GM18508 (cell line): ENCODE data around the gene DNMT3A.

Experiments
- ATAC-seq: cut with Tn5 transposase; IDR thresholded peaks from one replicate; pipeline ENCODE4 v1.9.1; 2021; ENCODE audit warnings: moderate number of reproducible peaks; ENCODE audit not compliant: insufficient read depth, unreplicated experiment

DNMT3A gene

GRCh38 chr2:25246558-25247290 lies 95.0 kb downstream of the DNMT3A start:
- ATAC-seq, result no peak

GRCh38 chr2:25246001-25246400 lies 95.7 kb downstream of the DNMT3A start:
- ATAC-seq, result no peak

GRCh38 chr2:25245141-25245540 lies 96.6 kb downstream of the DNMT3A start:
- no peak for ATAC-seq

GRCh38 chr2:25243995-25244394 lies 97.7 kb downstream of the DNMT3A start:
- no peak for ATAC-seq

GRCh38 chr2:25241452-25241851 lies 100.3 kb downstream of the DNMT3A start:
- no peak for ATAC-seq

GRCh38 chr2:25240636-25241035 lies 101.1 kb downstream of the DNMT3A start:
- no peak for ATAC-seq

- ATAC-seq, result no peak
Observed at GRCh38 chr2:25238920-25239319, 102.8 kb downstream of the DNMT3A start.

GRCh38 chr2:25237764-25238163 lies 104.0 kb downstream of the DNMT3A start:
- no peak for ATAC-seq

- no peak for ATAC-seq
Observed at GRCh38 chr2:25236736-25237135, 105.0 kb downstream of the DNMT3A start.

GRCh38 chr2:25234738-25235137 lies 107.0 kb downstream of the DNMT3A start:
- no peak for ATAC-seq

- no peak for ATAC-seq
Observed at GRCh38 chr2:25233916-25234605, 107.7 kb downstream of the DNMT3A start.

- no peak for ATAC-seq
Observed at GRCh38 chr2:25232248-25232825, 109.4 kb downstream of the DNMT3A start.

- ATAC-seq, result no peak
Observed at GRCh38 chr2:25230948-25231311, 110.8 kb downstream of the DNMT3A start.

- no peak for ATAC-seq
Observed at GRCh38 chr2:25230198-25230947, 111.4 kb downstream of the DNMT3A start.

- ATAC-seq, result no peak
Observed at GRCh38 chr2:25229279-25230197, 112.2 kb downstream of the DNMT3A start.

GRCh38 chr2:25228848-25229278 lies 112.9 kb downstream of the DNMT3A start:
- no peak for ATAC-seq

GRCh38 chr2:25227576-25227975 lies 114.1 kb downstream of the DNMT3A start:
- ATAC-seq, result no peak

GRCh38 chr2:25226827-25227226 lies 114.9 kb downstream of the DNMT3A start:
- ATAC-seq, result no peak

GRCh38 chr2:25222477-25223121 lies 119.1 kb downstream of the DNMT3A start:
- ATAC-seq, result no peak
